ENCODE data around the gene RABGAP1L.
A peak's percentile ranks its signal among the peaks of the same experiment; 100 is the strongest.

GRCh38 chr1:174769961-174770549 lies 610.7 kb downstream of the RABGAP1L start:
- no peak for TF ChIP-seq EZH2 (IDR thresholded peaks at IDR 0.05; ENCODE audit: low read depth)
- TF ChIP-seq, protein P1, sequence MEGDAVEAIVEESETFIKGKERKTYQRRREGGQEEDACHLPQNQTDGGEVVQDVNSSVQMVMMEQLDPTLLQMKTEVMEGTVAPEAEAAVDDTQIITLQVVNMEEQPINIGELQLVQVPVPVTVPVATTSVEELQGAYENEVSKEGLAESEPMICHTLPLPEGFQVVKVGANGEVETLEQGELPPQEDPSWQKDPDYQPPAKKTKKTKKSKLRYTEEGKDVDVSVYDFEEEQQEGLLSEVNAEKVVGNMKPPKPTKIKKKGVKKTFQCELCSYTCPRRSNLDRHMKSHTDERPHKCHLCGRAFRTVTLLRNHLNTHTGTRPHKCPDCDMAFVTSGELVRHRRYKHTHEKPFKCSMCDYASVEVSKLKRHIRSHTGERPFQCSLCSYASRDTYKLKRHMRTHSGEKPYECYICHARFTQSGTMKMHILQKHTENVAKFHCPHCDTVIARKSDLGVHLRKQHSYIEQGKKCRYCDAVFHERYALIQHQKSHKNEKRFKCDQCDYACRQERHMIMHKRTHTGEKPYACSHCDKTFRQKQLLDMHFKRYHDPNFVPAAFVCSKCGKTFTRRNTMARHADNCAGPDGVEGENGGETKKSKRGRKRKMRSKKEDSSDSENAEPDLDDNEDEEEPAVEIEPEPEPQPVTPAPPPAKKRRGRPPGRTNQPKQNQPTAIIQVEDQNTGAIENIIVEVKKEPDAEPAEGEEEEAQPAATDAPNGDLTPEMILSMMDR (conservative IDR thresholded peaks at IDR 0.05): peak; percentile 90
